HCT116 (cell line): ENCODE data around the gene EYA2. TPM values are rescaled to one million over a fixed set of nuclear protein-coding genes. Genes with fewer than 3 reads are reported as not detected.
A peak's percentile ranks its signal among the peaks of the same experiment; 100 is the strongest.

Experiments used
- ATAC-seq: fragments of 200-7000 bp; cut with Tn5 transposase; 2 replicates; pipeline ENCODE4 v1.9.1; 2020; ENCODE audit warnings: mild to moderate bottlenecking, moderate library complexity
- BruUV-seq: library from RNA; stranded (reverse); fragments of 400-500 nt; replicated peaks from 2 replicates; lab custom pipeline; 2021; lab: Mats Ljungman, UMichigan
- CTCF ChIA-PET: fragments of 300-600 bp; sonication (Branson Sonifier 250); formaldehyde crosslinking; loops from one replicate; lab custom pipeline; 2021; ENCODE audit warnings: antibody characterized with exemption; lab: Charles Lee
- POLR2A ChIA-PET: fragments of 300-600, 350-600 bp; sonication (Branson Sonifier 250); formaldehyde crosslinking; loops from one replicate; lab custom pipeline; 2021; ENCODE audit warnings: antibody characterized with exemption; lab: Charles Lee
- RAD21 ChIA-PET, 2 experiments: fragments of 300-600 bp; sonication (Branson Sonifier 250); formaldehyde crosslinking; loops; one replicate each; lab custom pipeline; 2023; ENCODE audit warnings: low total read pairs in 2 of 2; ENCODE audit not compliant: uncharacterized antibody in 2 of 2, unreplicated experiment in 2 of 2, low non-redundant PET in 1 of 2; lab: Charles Lee
- DNase-seq: peaks from one replicate; pipeline ENCODE4 v3.0.0-alpha.2; 2010; ENCODE audit warnings: low read depth, low spot score
- H2AFZ ChIP-seq: fragments of 200-600 bp; shearing (Covaris generic), sonication (generic); 2 replicates; pipeline ENCODE4 v1.6.1; 2017; ENCODE audit warnings: low read depth, mixed run types, mixed read lengths, antibody characterized with exemption, low read length; ENCODE audit not compliant: poor library complexity, severe bottlenecking
- H3K27ac ChIP-seq: 2 replicates; pipeline ENCODE4 v1.5.1; 2012; ENCODE audit warnings: low read depth, low read length
- H3K27me3 ChIP-seq: fragments of 200-600 bp; sonication (generic); 2 replicates; pipeline ENCODE4 v1.6.1; 2016; ENCODE audit warnings: mixed run types, low read length, mixed read lengths; ENCODE audit not compliant: insufficient read depth
- H3K36me3 ChIP-seq, 2 experiments: fragments of 200-500 bp in 1 of 2; fragments of 200-600 bp in 1 of 2; sonication (Bioruptor generic) in 1 of 2; sonication (generic) in 1 of 2; 2 replicates each; pipeline versions ENCODE4 v1.5.1 to v1.6.1; 2014 to 2016; ENCODE audit warnings: low read length in 2 of 2, inconsistent platforms in 1 of 2, mixed read lengths in 1 of 2, mixed run types in 1 of 2; ENCODE audit not compliant: insufficient read depth in 2 of 2, control insufficient read depth in 1 of 2
- H3K4me1 ChIP-seq, 2 experiments: fragments of 200-600 bp in 1 of 2; sonication (generic) in 1 of 2; 2 replicates each; pipeline versions ENCODE4 v1.5.1 to v1.6.1; 2012 to 2017; ENCODE audit warnings: low read length in 2 of 2, inconsistent platforms in 1 of 2, mild to moderate bottlenecking in 1 of 2, mixed read lengths in 1 of 2, mixed run types in 1 of 2, moderate library complexity in 1 of 2; ENCODE audit not compliant: insufficient read depth in 2 of 2, control insufficient read depth in 1 of 2
- H3K4me2 ChIP-seq: fragments of 200-600 bp; sonication (generic); 2 replicates; pipeline ENCODE4 v1.6.1; 2017; ENCODE audit warnings: mixed run types, low read length, mixed read lengths
- H3K4me3 ChIP-seq, 2 experiments: fragments of 200-600 bp in 1 of 2; sonication (generic) in 1 of 2; replicated peaks in 1 of 2; 2 replicates each; pipeline ENCODE4 v1.5.1; 2011 to 2016; ENCODE audit warnings: low read length in 2 of 2, control low read depth in 1 of 2, low read depth in 1 of 2, mild to moderate bottlenecking in 1 of 2, mixed read lengths in 1 of 2, mixed run types in 1 of 2
- H3K79me2 ChIP-seq: fragments of 200-600 bp; sonication (generic); 2 replicates; pipeline ENCODE4 v1.6.1; 2017; ENCODE audit warnings: mild to moderate bottlenecking, mixed run types, low read length, moderate library complexity, mixed read lengths; ENCODE audit not compliant: insufficient read depth
- H3K9ac ChIP-seq: fragments of 200-600 bp; sonication (generic); 2 replicates; pipeline ENCODE4 v1.6.1; 2016; ENCODE audit warnings: low read length, mixed read lengths
- H3K9me2 ChIP-seq: fragments of 200-600 bp; sonication (generic), shearing (Covaris generic); 2 replicates; pipeline ENCODE4 v1.6.1; 2017; ENCODE audit warnings: mixed run types, mild to moderate bottlenecking, moderate library complexity; ENCODE audit not compliant: insufficient read depth
- H3K9me3 ChIP-seq, 2 experiments: fragments of 200-500 bp in 1 of 2; fragments of 200-600 bp in 1 of 2; sonication (Bioruptor generic) in 1 of 2; sonication (generic) in 1 of 2; 2 replicates each; pipeline ENCODE4 v1.6.1; 2014 to 2017; ENCODE audit warnings: low read length in 2 of 2, mixed read lengths in 2 of 2, inconsistent platforms in 1 of 2, low read depth in 1 of 2, mild to moderate bottlenecking in 1 of 2, mixed run types in 1 of 2, moderate library complexity in 1 of 2; ENCODE audit not compliant: control insufficient read depth in 1 of 2, insufficient read depth in 1 of 2
- H4K20me1 ChIP-seq: fragments of 200-600 bp; sonication (generic), shearing (Covaris generic); 2 replicates; pipeline ENCODE4 v1.6.1; 2017; ENCODE audit warnings: mixed run types, mild to moderate bottlenecking, moderate library complexity; ENCODE audit not compliant: insufficient read depth
- ATF3 ChIP-seq: IDR thresholded peaks from 2 replicates; pipeline ENCODE4 v1.6.1; 2012
- CBX3 ChIP-seq: IDR thresholded peaks from 2 replicates; pipeline ENCODE4 v1.6.1; 2012; ENCODE audit warnings: low read depth
- CEBPB ChIP-seq: IDR thresholded peaks from 2 replicates; pipeline ENCODE4 v1.6.1; 2012; ENCODE audit warnings: low read depth
- EGR1 ChIP-seq: IDR thresholded peaks from 2 replicates; pipeline ENCODE4 v1.6.1; 2012; ENCODE audit warnings: low read depth
- ELF1 ChIP-seq: IDR thresholded peaks from 2 replicates; pipeline ENCODE4 v1.6.1; 2012; ENCODE audit warnings: low read depth, borderline replicate concordance
- EZH2 ChIP-seq: fragments of 200-600 bp; sonication (generic); IDR thresholded peaks from 2 replicates; pipeline ENCODE4 v1.6.1; 2017; ENCODE audit warnings: antibody characterized with exemption, mixed run types
- EZH2phosphoT487 ChIP-seq: fragments of 200-600 bp; IDR thresholded peaks from 2 replicates; pipeline ENCODE4 v1.6.1; 2018; ENCODE audit warnings: antibody characterized with exemption, borderline replicate concordance
- FOSL1 ChIP-seq: IDR thresholded peaks from 2 replicates; pipeline ENCODE4 v1.6.1; 2012; ENCODE audit warnings: low read depth
- JUND ChIP-seq: IDR thresholded peaks from 2 replicates; pipeline ENCODE4 v1.6.1; 2012
- POLR2AphosphoS5 ChIP-seq: IDR thresholded peaks from 2 replicates; pipeline ENCODE4 v1.6.1; 2011; ENCODE audit warnings: mild to moderate bottlenecking, low read depth, low read length, moderate library complexity
- RAD21 ChIP-seq: IDR thresholded peaks from 2 replicates; pipeline ENCODE4 v1.6.1; 2012; ENCODE audit warnings: low read depth, mild to moderate bottlenecking
- SIN3A ChIP-seq: IDR thresholded peaks from 2 replicates; pipeline ENCODE4 v1.6.1; 2012; ENCODE audit warnings: low read depth
- SP1 ChIP-seq: IDR thresholded peaks from 2 replicates; pipeline ENCODE4 v1.6.1; 2012; ENCODE audit warnings: low read depth
- SRF ChIP-seq: IDR thresholded peaks from 2 replicates; pipeline ENCODE4 v1.6.1; 2012; ENCODE audit warnings: low read depth
- TCF7L2 ChIP-seq: IDR thresholded peaks from 2 replicates; pipeline ENCODE4 v1.7.0; 2011; ENCODE audit warnings: borderline replicate concordance, inconsistent platforms; ENCODE audit not compliant: insufficient read depth, insufficient read length; ENCODE audit errors: extremely low read depth
- YY1 ChIP-seq: IDR thresholded peaks from 2 replicates; pipeline ENCODE4 v1.6.1; 2011; ENCODE audit warnings: low read length, low read depth, moderate library complexity, mild to moderate bottlenecking; ENCODE audit not compliant: insufficient replicate concordance; ENCODE audit errors: extremely low read depth
- ZFX ChIP-seq: fragments of 450-650 bp; IDR thresholded peaks from 2 replicates; pipeline ENCODE4 v1.6.1; 2017
- ZNF274 ChIP-seq: fragments of 200-500 bp; sonication (Bioruptor generic); IDR thresholded peaks from 2 replicates; pipeline ENCODE4 v1.6.1; 2014; ENCODE audit warnings: mild to moderate bottlenecking, low read depth, low read length, inconsistent platforms
- intact Hi-C: fragments of 100-400 bp; cut with micrococcal nuclease; formaldehyde crosslinking; loops from 2 replicates; pipeline ENCODE4 v1.10.0; 2022
- total RNA-seq: library from RNA; stranded (reverse); gene quantifications from one replicate; pipeline ENCODE4 v1.2.1, GENCODE V29; 2021; ENCODE audit not compliant: unreplicated experiment
- TF ChIP-seq, protein P1 (sequence below), 3 experiments: fragments of 200-600 bp in 1 of 3; sonication (generic) in 1 of 3; IDR thresholded peaks in 2 of 3; conservative IDR thresholded peaks in 1 of 3; 2 replicates each; pipeline ENCODE4 v1.5.1; 2012 to 2017; ENCODE audit warnings: low read depth in 2 of 3, low read length in 2 of 3, antibody characterized with exemption in 1 of 3, borderline replicate concordance in 1 of 3, control low read depth in 1 of 3, mild to moderate bottlenecking in 1 of 3, mixed read lengths in 1 of 3, mixed run types in 1 of 3, moderate library complexity in 1 of 3; ENCODE audit not compliant: insufficient read depth in 1 of 3
- TF ChIP-seq, protein P2 (sequence below): IDR thresholded peaks from 2 replicates; pipeline ENCODE4 v1.6.1; 2012
- TF ChIP-seq, protein P3 (sequence below): IDR thresholded peaks from 2 replicates; pipeline ENCODE4 v1.6.1; 2011; ENCODE audit warnings: mild to moderate bottlenecking, low read length, moderate library complexity; ENCODE audit not compliant: insufficient replicate concordance; ENCODE audit errors: extremely low read depth

EYA2 gene
- total RNA-seq, 1 experiment from 2014 or later: not detected

DNA sequence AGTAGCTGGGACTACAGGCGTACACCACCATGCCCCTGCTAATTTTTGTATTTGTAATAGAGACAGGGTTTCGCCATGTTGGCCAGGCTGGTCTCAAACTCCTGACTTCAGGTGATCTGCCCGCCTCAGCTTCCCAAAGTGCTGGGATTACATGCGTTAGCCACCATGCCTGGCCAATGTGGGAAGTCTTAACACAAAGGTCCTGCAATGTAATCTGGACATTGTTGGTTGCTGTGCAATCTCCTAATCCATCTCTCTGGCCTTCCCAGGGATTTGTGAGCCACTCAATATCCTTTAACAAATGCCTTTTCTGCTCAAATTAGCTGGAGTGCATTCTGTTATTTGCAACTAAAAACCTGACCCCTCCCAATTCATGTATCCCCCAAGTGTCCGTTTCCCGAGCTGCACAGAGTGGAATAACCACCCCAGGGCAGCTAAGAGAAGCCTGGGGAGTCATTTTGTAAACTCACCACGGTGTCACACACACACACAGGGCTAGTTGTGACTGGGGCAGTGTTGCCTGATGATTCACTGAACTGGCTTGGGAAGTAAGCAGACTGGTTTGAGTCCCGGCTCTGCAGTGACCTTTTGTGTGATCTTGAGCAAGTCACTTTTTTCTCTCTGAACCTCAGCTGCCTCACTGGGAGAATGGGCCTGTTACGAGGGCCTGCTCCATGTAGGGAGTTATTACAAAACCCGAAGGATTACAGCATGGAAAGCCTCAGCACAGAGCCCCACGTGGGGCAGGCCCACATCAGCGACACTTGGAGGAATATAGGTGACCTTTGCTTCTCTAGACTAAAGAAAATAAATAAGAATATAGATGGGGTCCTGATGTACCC is 309.6 kb downstream of the EYA2 start:
- peaks cover 67 to 82% of the 10 kb centered on the region in 2 experiments for H3K4me1 ChIP-seq
- ChIA-PET POLR2A (interaction anchor here (1.0 to 1.6 kb wide), 3 partner anchors 8 to 180 kb away, joined by 3 to 4 read pairs (median 3); no protein-coding TSS in a partner anchor), CTCF (interaction anchor here (0.6 to 5.2 kb wide), 3 partner anchors 179 to 451 kb away, joined by 3 to 75 read pairs (median 3); no protein-coding TSS in a partner anchor), RAD21 (interaction anchor here in 1 of 2 experiments (0.7 to 2.1 kb wide), 2 partner anchors 8 to 13 kb away, joined by 3 to 6 read pairs; no protein-coding TSS in a partner anchor)
- H2AFZ ChIP-seq: peak overlapping the region; percentile 46
- DNase-seq: peak; percentile 92
- H3K79me2 ChIP-seq: no peaks in the 10 kb centered on the region
- BruUV-seq: no TSS peak
- peaks cover 3 to 9% of the 10 kb centered on the region in 2 experiments; a peak in 3 of 4 replicates for H3K36me3 ChIP-seq
- H3K9ac ChIP-seq: peak overlapping the region; percentile 65
- H3K4me2 ChIP-seq: peak overlapping the region; percentile 65
- no peaks in the 10 kb centered on the region for H3K9me2 ChIP-seq
- H4K20me1 ChIP-seq: no peaks in the 10 kb centered on the region
- H3K27me3 ChIP-seq: no peaks in the 10 kb centered on the region
- intact Hi-C loops: loop anchor here (2.0 to 10.0 kb wide), 3 partner anchors 113 to 301 kb away; partner anchors contain the start of gene NCOA3
- ATAC-seq: peak; percentile 69
- H3K27ac ChIP-seq: peak overlapping the region; percentile 74
- H3K9me3 ChIP-seq: no peaks in the 10 kb centered on the region
- peak overlapping the region in 1 of 2 experiments; percentile 21; a peak in 2 of 4 replicates for H3K4me3 ChIP-seq
- TF ChIP-seq ATF3 (no peak), EZH2phosphoT487 (no peak), SRF (peak; percentile 79), ZFX (0 out of 2 replicates have a peak, but pooled peaks have one; percentile 21), YY1 (no peak), EZH2 (no peak), EGR1 (no peak), FOSL1 (peak; percentile 81), RAD21 (peak; percentile 22; the same call in 1 of the 2 replicates), JUND (peak; percentile 81; the same call in 1 of the 2 replicates), SIN3A (no peak), ELF1 (no peak), SP1 (peak; percentile 83), TCF7L2 (no peak), CEBPB (peak; percentile 80), CBX3 (peak; percentile 80; the same call in 1 of the 2 replicates), POLR2AphosphoS5 (peak; percentile 55; the same call in 1 of the 2 replicates), ZNF274 (no peak)
- TF ChIP-seq, protein P1, sequence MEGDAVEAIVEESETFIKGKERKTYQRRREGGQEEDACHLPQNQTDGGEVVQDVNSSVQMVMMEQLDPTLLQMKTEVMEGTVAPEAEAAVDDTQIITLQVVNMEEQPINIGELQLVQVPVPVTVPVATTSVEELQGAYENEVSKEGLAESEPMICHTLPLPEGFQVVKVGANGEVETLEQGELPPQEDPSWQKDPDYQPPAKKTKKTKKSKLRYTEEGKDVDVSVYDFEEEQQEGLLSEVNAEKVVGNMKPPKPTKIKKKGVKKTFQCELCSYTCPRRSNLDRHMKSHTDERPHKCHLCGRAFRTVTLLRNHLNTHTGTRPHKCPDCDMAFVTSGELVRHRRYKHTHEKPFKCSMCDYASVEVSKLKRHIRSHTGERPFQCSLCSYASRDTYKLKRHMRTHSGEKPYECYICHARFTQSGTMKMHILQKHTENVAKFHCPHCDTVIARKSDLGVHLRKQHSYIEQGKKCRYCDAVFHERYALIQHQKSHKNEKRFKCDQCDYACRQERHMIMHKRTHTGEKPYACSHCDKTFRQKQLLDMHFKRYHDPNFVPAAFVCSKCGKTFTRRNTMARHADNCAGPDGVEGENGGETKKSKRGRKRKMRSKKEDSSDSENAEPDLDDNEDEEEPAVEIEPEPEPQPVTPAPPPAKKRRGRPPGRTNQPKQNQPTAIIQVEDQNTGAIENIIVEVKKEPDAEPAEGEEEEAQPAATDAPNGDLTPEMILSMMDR (IDR thresholded peaks at IDR 0.05 in 2 of 3, conservative IDR thresholded peaks at IDR 0.05 in 1 of 3; ENCODE audit: borderline replicate concordance in 1 of 3, insufficient read depth in 1 of 3, low read depth in 2 of 3, low read length in 2 of 3): no peak
- TF ChIP-seq, protein P2, sequence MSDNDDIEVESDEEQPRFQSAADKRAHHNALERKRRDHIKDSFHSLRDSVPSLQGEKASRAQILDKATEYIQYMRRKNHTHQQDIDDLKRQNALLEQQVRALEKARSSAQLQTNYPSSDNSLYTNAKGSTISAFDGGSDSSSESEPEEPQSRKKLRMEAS: peak; percentile 55
- TF ChIP-seq, protein P3, sequence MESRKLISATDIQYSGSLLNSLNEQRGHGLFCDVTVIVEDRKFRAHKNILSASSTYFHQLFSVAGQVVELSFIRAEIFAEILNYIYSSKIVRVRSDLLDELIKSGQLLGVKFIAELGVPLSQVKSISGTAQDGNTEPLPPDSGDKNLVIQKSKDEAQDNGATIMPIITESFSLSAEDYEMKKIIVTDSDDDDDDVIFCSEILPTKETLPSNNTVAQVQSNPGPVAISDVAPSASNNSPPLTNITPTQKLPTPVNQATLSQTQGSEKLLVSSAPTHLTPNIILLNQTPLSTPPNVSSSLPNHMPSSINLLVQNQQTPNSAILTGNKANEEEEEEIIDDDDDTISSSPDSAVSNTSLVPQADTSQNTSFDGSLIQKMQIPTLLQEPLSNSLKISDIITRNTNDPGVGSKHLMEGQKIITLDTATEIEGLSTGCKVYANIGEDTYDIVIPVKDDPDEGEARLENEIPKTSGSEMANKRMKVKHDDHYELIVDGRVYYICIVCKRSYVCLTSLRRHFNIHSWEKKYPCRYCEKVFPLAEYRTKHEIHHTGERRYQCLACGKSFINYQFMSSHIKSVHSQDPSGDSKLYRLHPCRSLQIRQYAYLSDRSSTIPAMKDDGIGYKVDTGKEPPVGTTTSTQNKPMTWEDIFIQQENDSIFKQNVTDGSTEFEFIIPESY: peak; percentile 50
